ENCODE results near the gene CHAC1. TPM values are rescaled to one million over a fixed set of nuclear protein-coding genes. Genes with fewer than 3 reads are reported as not detected.

CHAC1 gene
- total RNA-seq: 13.4 and 62.2 TPM in 2 replicates

- no peak for TF ChIP-seq CTCF (IDR thresholded peaks at IDR 0.05; ENCODE audit: insufficient read depth, low read depth, low read length)
- H3K4me3 ChIP-seq (ENCODE audit: low read depth, low read length): peak within 1 kb of the TSS; percentile 93
- DNase-seq (ENCODE audit: low read depth): peak; percentile 97
Measured at GRCh38 chr15:40952901-40953712, at the start of gene CHAC1. CHAC1 (plus strand) TSS chr15:40953471; CDS start chr15:40953584, 113 bp downstream.

GRCh38 chr15:40904552-40905201 is 48.6 kb upstream of the CHAC1 start:
- no peak for DNase-seq (ENCODE audit: low read depth)
- TF ChIP-seq CTCF (IDR thresholded peaks at IDR 0.05; ENCODE audit: insufficient read depth, low read depth, low read length): no peak

GRCh38 chr15:40906091-40906990 is 46.9 kb upstream of the CHAC1 start:
- peak; percentile 84 for DNase-seq (ENCODE audit: low read depth)
- H3K4me3 ChIP-seq (ENCODE audit: low read depth, low read length): peak overlapping the region; percentile 51
- peak; percentile 72 for TF ChIP-seq CTCF (IDR thresholded peaks at IDR 0.05; ENCODE audit: insufficient read depth, low read depth, low read length)

More at GRCh38 chr15:40904552-40905201, 48.6 kb upstream of the CHAC1 start:
- H3K4me3 ChIP-seq (ENCODE audit: low read depth, low read length): no peak overlapping the region

GRCh38 chr15:40906991-40907802 is 46.1 kb upstream of the CHAC1 start:
- H3K4me3 ChIP-seq (ENCODE audit: low read depth, low read length): peak overlapping the region; percentile 51
- no peak for TF ChIP-seq CTCF (IDR thresholded peaks at IDR 0.05; ENCODE audit: insufficient read depth, low read depth, low read length)
- peak; percentile 21 for DNase-seq (ENCODE audit: low read depth)

- no peak for DNase-seq (ENCODE audit: low read depth)
- H3K4me3 ChIP-seq (ENCODE audit: low read depth, low read length): no peak overlapping the region
- no peak for TF ChIP-seq CTCF (IDR thresholded peaks at IDR 0.05; ENCODE audit: insufficient read depth, low read depth, low read length)
Measured at GRCh38 chr15:40908095-40908494, 45.2 kb upstream of the CHAC1 start.
